ENCODE results near the gene PP2D1.
"Not testable (repeated sequence)": the region's sequence is repeated elsewhere in the genome, so short reads cannot be mapped to it uniquely, and the experiment has no call there.

PP2D1 gene

GRCh38 chr3:20027136-20027535 is 15.1 kb upstream of the PP2D1 start:
- no peak for TF ChIP-seq CTCF (IDR thresholded peaks at IDR 0.05; ENCODE audit: insufficient read depth, low read length, poor library complexity, severe bottlenecking)
- H3K36me3 ChIP-seq (ENCODE audit: control insufficient read depth, insufficient read depth, low read length): no peaks in the 10 kb centered on the region

GRCh38 chr3:20023623-20024405 is 11.8 kb upstream of the PP2D1 start:
- Histone ChIP-seq H3K4me3 (replicated peaks; ENCODE audit: low read depth, low read length) (no peak overlapping the region), H3K27me3 (replicated peaks; ENCODE audit: control insufficient read depth, insufficient read depth, low read length) (no peaks in the 10 kb centered on the region), H3K36me3 (ENCODE audit: control insufficient read depth, insufficient read depth, low read length) (no peaks in the 10 kb centered on the region)
- no peak for DNase-seq (ENCODE audit: extremely low read depth, insufficient read length)
- no peak for TF ChIP-seq CTCF (IDR thresholded peaks at IDR 0.05; ENCODE audit: insufficient read depth, low read length, poor library complexity, severe bottlenecking)

More at GRCh38 chr3:20027136-20027535, 15.1 kb upstream of the PP2D1 start:
- Histone ChIP-seq H3K27me3 (replicated peaks; ENCODE audit: control insufficient read depth, insufficient read depth, low read length) (no peaks in the 10 kb centered on the region), H3K4me3 (replicated peaks; ENCODE audit: low read depth, low read length) (no peak overlapping the region)
- DNase-seq (ENCODE audit: extremely low read depth, insufficient read length): no peak

GRCh38 chr3:20022954-20023622 is 11.0 kb upstream of the PP2D1 start:
- no peak for TF ChIP-seq CTCF (IDR thresholded peaks at IDR 0.05; ENCODE audit: insufficient read depth, low read length, poor library complexity, severe bottlenecking)
- H3K4me3 ChIP-seq (replicated peaks; ENCODE audit: low read depth, low read length): no peak overlapping the region
- no peaks in the 10 kb centered on the region for H3K27me3 ChIP-seq (replicated peaks; ENCODE audit: control insufficient read depth, insufficient read depth, low read length)
- no peaks in the 10 kb centered on the region for H3K36me3 ChIP-seq (ENCODE audit: control insufficient read depth, insufficient read depth, low read length)
- DNase-seq (ENCODE audit: extremely low read depth, insufficient read length): no peak

GRCh38 chr3:20016076-20016475 is 4.0 kb upstream of the PP2D1 start:
- H3K36me3 ChIP-seq (ENCODE audit: control insufficient read depth, insufficient read depth, low read length); H3K27me3 ChIP-seq (replicated peaks; ENCODE audit: control insufficient read depth, insufficient read depth, low read length); H3K4me3 ChIP-seq (replicated peaks; ENCODE audit: low read depth, low read length); DNase-seq (ENCODE audit: extremely low read depth, insufficient read length): not testable (repeated sequence)

GRCh38 chr3:20015525-20015924 is 3.5 kb upstream of the PP2D1 start:
- no peak for DNase-seq (ENCODE audit: extremely low read depth, insufficient read length)
- Histone ChIP-seq H3K27me3 (replicated peaks; ENCODE audit: control insufficient read depth, insufficient read depth, low read length) (no peaks in the 10 kb centered on the region), H3K4me3 (replicated peaks; ENCODE audit: low read depth, low read length) (no peak overlapping the region), H3K36me3 (ENCODE audit: control insufficient read depth, insufficient read depth, low read length) (no peaks in the 10 kb centered on the region)
- no peak for TF ChIP-seq CTCF (IDR thresholded peaks at IDR 0.05; ENCODE audit: insufficient read depth, low read length, poor library complexity, severe bottlenecking)

GRCh38 chr3:20013396-20013795 is 1.3 kb upstream of the PP2D1 start:
- Histone ChIP-seq H3K4me3 (replicated peaks; ENCODE audit: low read depth, low read length) (no peak overlapping the region), H3K27me3 (replicated peaks; ENCODE audit: control insufficient read depth, insufficient read depth, low read length) (no peaks in the 10 kb centered on the region), H3K36me3 (ENCODE audit: control insufficient read depth, insufficient read depth, low read length) (no peaks in the 10 kb centered on the region)
- DNase-seq (ENCODE audit: extremely low read depth, insufficient read length): no peak
- TF ChIP-seq CTCF (IDR thresholded peaks at IDR 0.05; ENCODE audit: insufficient read depth, low read length, poor library complexity, severe bottlenecking): no peak

All from GM06990 (cell line).